ENCODE measurements around the gene FAM171A1.

- TF ChIP-seq, protein P1, sequence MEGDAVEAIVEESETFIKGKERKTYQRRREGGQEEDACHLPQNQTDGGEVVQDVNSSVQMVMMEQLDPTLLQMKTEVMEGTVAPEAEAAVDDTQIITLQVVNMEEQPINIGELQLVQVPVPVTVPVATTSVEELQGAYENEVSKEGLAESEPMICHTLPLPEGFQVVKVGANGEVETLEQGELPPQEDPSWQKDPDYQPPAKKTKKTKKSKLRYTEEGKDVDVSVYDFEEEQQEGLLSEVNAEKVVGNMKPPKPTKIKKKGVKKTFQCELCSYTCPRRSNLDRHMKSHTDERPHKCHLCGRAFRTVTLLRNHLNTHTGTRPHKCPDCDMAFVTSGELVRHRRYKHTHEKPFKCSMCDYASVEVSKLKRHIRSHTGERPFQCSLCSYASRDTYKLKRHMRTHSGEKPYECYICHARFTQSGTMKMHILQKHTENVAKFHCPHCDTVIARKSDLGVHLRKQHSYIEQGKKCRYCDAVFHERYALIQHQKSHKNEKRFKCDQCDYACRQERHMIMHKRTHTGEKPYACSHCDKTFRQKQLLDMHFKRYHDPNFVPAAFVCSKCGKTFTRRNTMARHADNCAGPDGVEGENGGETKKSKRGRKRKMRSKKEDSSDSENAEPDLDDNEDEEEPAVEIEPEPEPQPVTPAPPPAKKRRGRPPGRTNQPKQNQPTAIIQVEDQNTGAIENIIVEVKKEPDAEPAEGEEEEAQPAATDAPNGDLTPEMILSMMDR (conservative IDR thresholded peaks at IDR 0.05 in 1 of 2, IDR thresholded peaks at IDR 0.05 in 1 of 2; ENCODE audit: low read depth in 1 of 2, low read length in 2 of 2) = no peak
- no peak for TF ChIP-seq EZH2 (IDR thresholded peaks at IDR 0.05; ENCODE audit: low read length, missing control alignments)
These were observed 105.5 kb downstream of the FAM171A1 start for GRCh38 chr10:15265558-15265957.

All from fibroblast of lung (primary cell).